Measurements from ENCODE around the gene ST8SIA5. TPM values are rescaled to one million over a fixed set of nuclear protein-coding genes. Genes with fewer than 3 reads are reported as not detected.

ST8SIA5 gene
- total RNA-seq, 1 experiment from 2014 or later: 5.4 TPM

GRCh38 chr18:46756025-46756558 lies 761 bp downstream of the ST8SIA5 start:
- H3K36me3 Mint-ChIP-seq: no peaks in the 10 kb centered on the region
- H3K27me3 Mint-ChIP-seq (ENCODE audit: low read depth): peaks cover 57% of the 10 kb centered on the region
- TF ChIP-seq CTCF (IDR thresholded peaks at IDR 0.05) (no peak), ATF6 (CRISPR knock-in tag; IDR thresholded peaks at IDR 0.05) (no peak), ZNF219 (CRISPR knock-in tag; IDR thresholded peaks at IDR 0.05; ENCODE audit: borderline replicate concordance) (0 out of 2 replicates have a peak, but pooled peaks have one; percentile 35), ELF4 (CRISPR knock-in tag; IDR thresholded peaks at IDR 0.05; ENCODE audit: low read depth) (no peak), GTF2I (CRISPR knock-in tag; conservative IDR thresholded peaks at IDR 0.05) (no peak), ZNF232 (CRISPR knock-in tag; IDR thresholded peaks at IDR 0.05) (no peak), RORB (CRISPR knock-in tag; IDR thresholded peaks at IDR 0.05) (no peak), MLX (CRISPR knock-in tag; IDR thresholded peaks at IDR 0.05) (no peak), ATF2 (CRISPR knock-in tag; IDR thresholded peaks at IDR 0.05; ENCODE audit: borderline replicate concordance, low read depth) (no peak)
- CTCF ChIA-PET: interaction anchor here (0.5 to 2.6 kb wide), 6 partner anchors 16 to 166 kb away, joined by 3 to 25 read pairs (median 5); partner anchors contain the start of gene LOXHD1
- POLR2A ChIA-PET: no interaction called here
- ATAC-seq (peak; percentile 2; the same call in 1 of the 2 replicates), DNase-seq (ENCODE audit: low spot score) (no peak)
- H3K27ac Mint-ChIP-seq: no peak overlapping the region
- H3K9me3 Mint-ChIP-seq: no peaks in the 10 kb centered on the region
- peak overlapping the region; percentile 63 for H3K4me3 Mint-ChIP-seq
- H3K4me1 Mint-ChIP-seq: peaks cover 24% of the 10 kb centered on the region

- 0 out of 2 replicates have a peak, but pooled peaks have one; percentile 1 for ATAC-seq
- DNase-seq (ENCODE audit: low spot score): no peak
- Mint-ChIP-seq H3K4me1 (peaks cover 24% of the 10 kb centered on the region), H3K4me3 (peak overlapping the region; percentile 63), H3K9me3 (no peaks in the 10 kb centered on the region), H3K27ac (no peak overlapping the region; the same call in 1 of the 2 replicates), H3K36me3 (no peaks in the 10 kb centered on the region), H3K27me3 (ENCODE audit: low read depth) (peaks cover 51% of the 10 kb centered on the region)
- ChIA-PET POLR2A (no interaction called here), CTCF (interaction anchor here (0.5 to 2.6 kb wide), 9 partner anchors 16 to 167 kb away, joined by 3 to 25 read pairs (median 4); partner anchors contain the start of gene LOXHD1)
- no peak for TF ChIP-seq ZNF121 (CRISPR knock-in tag; IDR thresholded peaks at IDR 0.05)
- TF ChIP-seq STAT6 (CRISPR knock-in tag; conservative IDR thresholded peaks at IDR 0.05; ENCODE audit: low read depth): no peak
- TF ChIP-seq TP53 (CRISPR knock-in tag; IDR thresholded peaks at IDR 0.05): no peak
- TF ChIP-seq FOXJ3 (CRISPR knock-in tag; IDR thresholded peaks at IDR 0.05; ENCODE audit: borderline replicate concordance): no peak
- TF ChIP-seq NFE2L1 (CRISPR knock-in tag; IDR thresholded peaks at IDR 0.05): no peak
- TF ChIP-seq NFATC4 (CRISPR knock-in tag; IDR thresholded peaks at IDR 0.05): no peak
- no peak for TF ChIP-seq CBFB (CRISPR knock-in tag; IDR thresholded peaks at IDR 0.05; ENCODE audit: low read depth)
- TF ChIP-seq ZBTB43 (CRISPR knock-in tag; IDR thresholded peaks at IDR 0.05): no peak
- TF ChIP-seq ZNF232 (CRISPR knock-in tag; IDR thresholded peaks at IDR 0.05): no peak
- no peak for TF ChIP-seq HMGA2 (CRISPR knock-in tag; IDR thresholded peaks at IDR 0.05)
- no peak for TF ChIP-seq E2F4 (CRISPR knock-in tag; IDR thresholded peaks at IDR 0.05; ENCODE audit: borderline replicate concordance, low read depth)
- TF ChIP-seq NR2C2 (CRISPR knock-in tag; IDR thresholded peaks at IDR 0.05): no peak
Measured at GRCh38 chr18:46755315-46756024, 1.4 kb downstream of the ST8SIA5 start.
